ENCODE measurements around the gene TACO1.

Gene TACO1

GRCh38 chr17:63635787-63636186, 35.1 kb downstream of the TACO1 start:
- TF ChIP-seq GATA1 (IDR thresholded peaks at IDR 0.05; ENCODE audit: low read depth, low read length), result no peak
- no peak for TF ChIP-seq POLR2A (IDR thresholded peaks at IDR 0.05; ENCODE audit: low read length)

DNA sequence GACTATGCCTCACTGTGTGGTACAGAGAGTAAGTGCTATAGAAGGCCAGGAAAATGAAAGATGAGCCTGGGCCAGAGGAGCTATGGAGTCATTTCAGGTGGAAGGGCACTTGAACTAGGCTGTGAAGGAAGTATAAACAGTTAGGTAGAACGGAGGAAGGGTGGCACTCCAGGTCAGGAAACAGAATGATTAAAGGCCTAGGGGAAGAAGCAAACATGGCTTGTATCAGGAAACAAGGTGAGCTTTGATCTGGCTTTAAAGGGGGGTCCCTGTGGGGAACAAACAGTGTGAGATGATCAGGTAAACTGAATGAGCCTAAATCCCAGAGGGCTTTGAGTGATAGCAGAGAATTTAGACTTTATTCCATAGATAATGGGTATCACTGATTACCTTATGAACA, 38.4 kb downstream of the TACO1 start:
- no peak for DNase-seq
- TF ChIP-seq POLR2A (IDR thresholded peaks at IDR 0.05; ENCODE audit: low read length), result no peak
- TF ChIP-seq GATA1 (IDR thresholded peaks at IDR 0.05; ENCODE audit: low read depth, low read length), result no peak

More at GRCh38 chr17:63635787-63636186, 35.1 kb downstream of the TACO1 start:
- DNase-seq, result no peak

DNA sequence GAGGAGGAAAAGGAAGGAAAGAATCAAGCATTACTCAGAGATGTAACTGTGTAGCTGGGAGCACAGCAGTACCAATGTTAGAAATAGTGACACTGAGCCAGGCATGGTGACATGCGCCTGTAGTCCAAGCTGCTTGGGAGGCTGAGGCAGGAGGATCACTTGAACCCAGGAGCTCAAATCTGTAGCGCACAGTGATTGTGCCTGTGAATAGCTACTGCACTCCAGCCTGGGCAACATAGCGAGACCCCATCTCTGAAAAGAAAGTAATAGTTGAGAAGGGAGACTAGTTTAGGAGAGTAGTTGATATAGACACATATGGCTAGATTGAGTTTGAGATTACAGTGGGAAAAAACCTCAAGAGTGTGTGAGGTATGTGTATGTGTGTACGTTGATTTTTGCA, 39.3 kb downstream of the TACO1 start:
- DNase-seq, result no peak
- TF ChIP-seq GATA1 (IDR thresholded peaks at IDR 0.05; ENCODE audit: low read depth, low read length) (no peak), POLR2A (IDR thresholded peaks at IDR 0.05; ENCODE audit: low read length) (no peak)

DNA sequence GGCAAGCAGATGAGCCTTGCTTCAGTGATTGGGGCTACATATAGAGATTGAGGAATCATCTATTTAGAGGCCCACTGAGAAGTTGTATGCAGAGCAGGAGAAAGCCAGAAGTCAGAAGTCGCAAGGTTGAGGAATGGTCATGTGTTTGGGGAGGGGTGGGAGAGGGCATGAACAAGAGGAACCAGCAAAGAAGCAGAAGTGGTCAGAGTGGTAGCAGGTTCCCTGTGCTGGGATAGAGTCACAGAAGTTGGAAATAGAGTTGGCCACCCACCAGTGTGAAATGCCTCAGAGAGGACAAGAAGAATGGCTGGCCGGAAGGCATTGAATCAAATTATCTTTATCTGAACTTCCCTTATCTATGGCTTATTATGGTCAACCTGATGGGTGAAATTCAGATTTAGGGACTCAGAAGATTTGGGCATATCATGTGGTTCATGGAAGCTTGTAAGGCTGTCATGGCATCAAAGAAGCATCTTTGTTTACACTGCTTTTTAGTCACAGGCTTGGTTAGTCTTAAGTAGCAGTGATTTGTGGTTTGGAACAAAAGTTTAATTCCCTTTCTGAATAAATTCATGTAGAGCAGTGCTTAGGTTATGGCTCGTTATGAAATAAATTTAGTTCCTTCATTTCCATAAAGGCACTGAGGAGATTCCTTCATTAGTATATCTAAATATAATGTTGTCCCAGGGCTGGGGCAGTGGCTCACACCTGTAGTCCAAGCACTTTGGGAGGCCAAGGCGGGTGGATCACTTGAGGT, 41.2 kb downstream of the TACO1 start:
- no peak for TF ChIP-seq GATA1 (IDR thresholded peaks at IDR 0.05; ENCODE audit: low read depth, low read length)
- TF ChIP-seq POLR2A (IDR thresholded peaks at IDR 0.05; ENCODE audit: low read length), result no peak
- DNase-seq, result no peak

DNA sequence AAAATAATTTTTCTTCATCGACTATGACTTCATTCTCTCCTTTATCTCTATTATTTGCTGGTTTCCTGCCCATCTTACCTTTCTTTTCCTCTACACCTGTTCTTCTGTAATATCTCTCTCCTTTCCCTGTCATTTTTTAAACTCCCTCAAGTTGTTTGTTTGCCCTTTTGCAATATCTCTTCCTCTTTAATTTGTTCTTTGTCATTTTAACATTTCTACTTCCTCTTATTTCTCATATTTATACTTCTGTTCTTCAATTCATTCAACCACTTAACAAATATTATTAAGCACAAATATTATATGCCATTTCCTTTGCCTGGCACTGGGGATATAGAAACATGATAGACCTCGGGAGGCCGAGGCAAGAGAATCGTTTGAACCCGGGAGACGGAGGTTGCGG, 44.2 kb downstream of the TACO1 start:
- no peak for TF ChIP-seq POLR2A (IDR thresholded peaks at IDR 0.05; ENCODE audit: low read length)
- TF ChIP-seq GATA1 (IDR thresholded peaks at IDR 0.05; ENCODE audit: low read depth, low read length), result no peak

GRCh38 chr17:63645775-63646487, 45.2 kb downstream of the TACO1 start:
- no peak for DNase-seq

More for the DNA sequence above, 44.2 kb downstream of the TACO1 start:
- DNase-seq, result no peak

DNA sequence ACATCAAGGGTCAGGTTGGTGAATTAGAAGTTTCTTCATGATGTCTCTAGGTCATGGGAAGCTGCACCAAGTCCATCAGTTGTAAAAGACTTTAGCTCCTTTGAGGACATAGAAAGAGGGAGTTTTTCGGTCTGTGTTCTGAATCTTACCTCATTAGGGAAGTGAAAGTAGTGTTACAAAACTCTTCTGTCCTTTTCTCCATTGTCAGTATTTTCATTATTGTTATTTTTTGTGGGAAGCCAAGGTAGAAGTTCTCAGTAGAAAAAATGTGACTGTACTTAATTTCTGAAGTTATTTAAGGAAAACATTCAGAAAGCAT, 45.8 kb downstream of the TACO1 start:
- TF ChIP-seq GATA1 (IDR thresholded peaks at IDR 0.05; ENCODE audit: low read depth, low read length) (no peak), POLR2A (IDR thresholded peaks at IDR 0.05; ENCODE audit: low read length) (no peak)
- DNase-seq, result no peak

More at GRCh38 chr17:63645775-63646487, 45.2 kb downstream of the TACO1 start:
- TF ChIP-seq POLR2A (IDR thresholded peaks at IDR 0.05; ENCODE audit: low read length) (no peak), GATA1 (IDR thresholded peaks at IDR 0.05; ENCODE audit: low read depth, low read length) (no peak)

- TF ChIP-seq POLR2A (IDR thresholded peaks at IDR 0.05; ENCODE audit: low read length) (no peak), GATA1 (IDR thresholded peaks at IDR 0.05; ENCODE audit: low read depth, low read length) (no peak)
Observed at GRCh38 chr17:63647065-63647725, 46.5 kb downstream of the TACO1 start.

DNA sequence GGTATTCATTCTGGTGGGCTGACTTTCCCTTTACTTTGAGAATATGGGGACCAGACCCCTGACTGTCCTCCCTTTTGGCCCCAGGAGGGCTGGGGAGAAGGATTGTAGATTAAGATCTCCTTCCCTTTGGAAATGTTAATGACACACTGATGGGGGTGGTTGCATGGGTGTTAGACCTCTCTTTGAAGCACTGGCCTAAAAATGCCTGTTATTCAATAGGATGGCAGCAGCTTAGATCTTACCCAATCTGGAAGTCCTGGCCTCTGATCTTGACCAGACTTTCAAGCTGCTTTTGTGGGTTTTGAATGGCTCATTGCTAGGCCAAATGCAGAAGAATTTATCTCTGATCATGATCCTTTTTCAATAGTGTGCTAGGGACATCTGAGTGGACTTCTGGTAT, 47.2 kb downstream of the TACO1 start:
- no peak for DNase-seq
- TF ChIP-seq GATA1 (IDR thresholded peaks at IDR 0.05; ENCODE audit: low read depth, low read length) (no peak), POLR2A (IDR thresholded peaks at IDR 0.05; ENCODE audit: low read length) (no peak)

More at GRCh38 chr17:63647065-63647725, 46.5 kb downstream of the TACO1 start:
- no peak for DNase-seq

- no peak for DNase-seq
- no peak for TF ChIP-seq GATA1 (IDR thresholded peaks at IDR 0.05; ENCODE audit: low read depth, low read length)
- no peak for TF ChIP-seq POLR2A (IDR thresholded peaks at IDR 0.05; ENCODE audit: low read length)
Observed at GRCh38 chr17:63649813-63650212, 49.1 kb downstream of the TACO1 start.

- DNase-seq, result no peak
- TF ChIP-seq GATA1 (IDR thresholded peaks at IDR 0.05; ENCODE audit: low read depth, low read length), result no peak
- TF ChIP-seq POLR2A (IDR thresholded peaks at IDR 0.05; ENCODE audit: low read length), result no peak
Observed at GRCh38 chr17:63652106-63652505, 51.4 kb downstream of the TACO1 start.

DNA sequence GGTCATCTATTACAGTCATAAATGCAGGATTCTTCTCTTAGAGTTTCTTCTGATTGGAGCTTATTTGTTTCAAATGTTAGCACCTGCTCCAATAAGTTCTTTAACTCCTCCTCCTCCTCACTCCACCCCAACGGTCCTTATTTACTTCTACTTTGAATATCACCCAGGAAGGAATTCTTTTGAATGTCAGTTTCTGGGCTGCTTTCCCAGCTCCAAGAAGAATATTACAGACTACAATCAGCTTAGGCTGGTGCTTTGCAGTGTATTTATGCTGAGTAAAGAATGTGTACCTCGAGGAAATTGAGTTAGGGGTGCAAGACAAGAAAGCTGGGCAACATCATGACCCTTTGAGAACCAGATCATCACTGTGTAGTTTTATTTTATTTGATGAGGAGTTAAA, 52.4 kb downstream of the TACO1 start:
- no peak for DNase-seq
- TF ChIP-seq GATA1 (IDR thresholded peaks at IDR 0.05; ENCODE audit: low read depth, low read length), result no peak
- no peak for TF ChIP-seq POLR2A (IDR thresholded peaks at IDR 0.05; ENCODE audit: low read length)

- TF ChIP-seq POLR2A (IDR thresholded peaks at IDR 0.05; ENCODE audit: low read length) (no peak), GATA1 (IDR thresholded peaks at IDR 0.05; ENCODE audit: low read depth, low read length) (no peak)
- DNase-seq, result no peak
Observed at GRCh38 chr17:63657786-63658185, 57.1 kb downstream of the TACO1 start.

All from erythroblast (primary cell).